HepG2 (cell line): Measurements from ENCODE around the gene ADCY9.

ENCODE experiments used
- ATF7 ChIP-seq, 2 experiments: fragments of 450-650 bp in 1 of 2; sonication (generic) in 1 of 2; formaldehyde crosslinking in 1 of 2; IDR thresholded peaks; 2 replicates each; pipeline versions ENCODE4 v1.4.0 to v1.6.1; 2016 to 2020; ENCODE audit warnings: antibody characterized with exemption in 1 of 2, mild to moderate bottlenecking in 1 of 2, missing genetic modification reagents in 1 of 2
- DPF2 ChIP-seq: sonication (generic); formaldehyde crosslinking; IDR thresholded peaks from 2 replicates; pipeline ENCODE4 v1.4.0; 2020; ENCODE audit warnings: mild to moderate bottlenecking, low read depth, missing genetic modification reagents, borderline replicate concordance
- JUN ChIP-seq: sonication (generic); formaldehyde crosslinking; IDR thresholded peaks from 2 replicates; pipeline ENCODE4 v1.4.0; 2020; ENCODE audit warnings: mild to moderate bottlenecking, missing genetic modification reagents
- NCOA5 ChIP-seq: sonication (generic); formaldehyde crosslinking; IDR thresholded peaks from 2 replicates; pipeline ENCODE4 v1.4.0; 2020; ENCODE audit warnings: missing genetic modification reagents
- POLR2A ChIP-seq, 2 experiments: IDR thresholded peaks; 2 replicates each; pipeline ENCODE4 v1.6.1; 2011; ENCODE audit warnings: low read depth in 2 of 2, low read length in 2 of 2, mild to moderate bottlenecking in 1 of 2, moderate library complexity in 1 of 2; ENCODE audit not compliant: insufficient read depth in 1 of 2
- ZNF766 ChIP-seq: sonication (generic); formaldehyde crosslinking; IDR thresholded peaks from 2 replicates; pipeline ENCODE4 v1.5.0; 2020; ENCODE audit warnings: missing genetic modification reagents, borderline replicate concordance
- TF ChIP-seq, protein P1 (sequence below): sonication (generic); formaldehyde crosslinking; IDR thresholded peaks from 2 replicates; pipeline ENCODE4 v1.5.0; 2020; ENCODE audit warnings: mild to moderate bottlenecking, missing genetic modification reagents, moderate library complexity
- TF ChIP-seq, protein P2 (sequence below): sonication (generic); formaldehyde crosslinking; IDR thresholded peaks from 2 replicates; pipeline ENCODE4 v1.4.0; 2020; ENCODE audit warnings: missing genetic modification reagents
- TF ChIP-seq, protein P3 (sequence below): sonication (generic); formaldehyde crosslinking; IDR thresholded peaks from 2 replicates; pipeline ENCODE4 v1.9.0; 2022; ENCODE audit warnings: low read depth, missing genetic modification reagents

DNA sequence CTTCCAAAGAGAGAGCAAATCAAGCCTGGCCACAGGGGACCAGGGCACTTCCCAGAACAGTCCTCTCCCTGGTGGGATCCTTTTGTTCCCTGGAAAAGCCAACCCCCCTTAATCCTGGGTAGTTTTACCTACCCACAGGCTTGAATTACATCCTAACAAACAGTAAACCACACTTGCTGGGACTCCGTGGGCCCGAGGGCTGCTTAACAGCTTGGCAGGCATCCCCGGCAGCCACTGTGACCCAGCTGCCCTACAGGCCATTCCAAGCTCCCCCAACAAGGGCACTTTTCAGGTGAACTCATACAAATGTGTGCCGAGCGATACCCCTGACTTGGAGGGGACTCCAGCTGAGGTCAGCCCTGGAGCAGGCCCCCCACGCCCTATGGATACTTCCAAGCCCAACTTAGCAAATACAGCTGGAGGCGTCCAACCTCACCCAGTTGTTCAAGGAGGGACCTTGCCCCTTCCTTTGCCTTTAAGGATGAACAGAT, 26.4 kb downstream of the ADCY9 start:
- TF ChIP-seq ZNF766 (CRISPR knock-in tag) = no peak
- TF ChIP-seq NCOA5 (CRISPR knock-in tag) = no peak
- TF ChIP-seq ATF7 (IDR thresholded peaks at IDR 0.05) = no peak
- TF ChIP-seq ATF7 (CRISPR knock-in tag; IDR thresholded peaks at IDR 0.05) = no peak
- TF ChIP-seq, protein P1, sequence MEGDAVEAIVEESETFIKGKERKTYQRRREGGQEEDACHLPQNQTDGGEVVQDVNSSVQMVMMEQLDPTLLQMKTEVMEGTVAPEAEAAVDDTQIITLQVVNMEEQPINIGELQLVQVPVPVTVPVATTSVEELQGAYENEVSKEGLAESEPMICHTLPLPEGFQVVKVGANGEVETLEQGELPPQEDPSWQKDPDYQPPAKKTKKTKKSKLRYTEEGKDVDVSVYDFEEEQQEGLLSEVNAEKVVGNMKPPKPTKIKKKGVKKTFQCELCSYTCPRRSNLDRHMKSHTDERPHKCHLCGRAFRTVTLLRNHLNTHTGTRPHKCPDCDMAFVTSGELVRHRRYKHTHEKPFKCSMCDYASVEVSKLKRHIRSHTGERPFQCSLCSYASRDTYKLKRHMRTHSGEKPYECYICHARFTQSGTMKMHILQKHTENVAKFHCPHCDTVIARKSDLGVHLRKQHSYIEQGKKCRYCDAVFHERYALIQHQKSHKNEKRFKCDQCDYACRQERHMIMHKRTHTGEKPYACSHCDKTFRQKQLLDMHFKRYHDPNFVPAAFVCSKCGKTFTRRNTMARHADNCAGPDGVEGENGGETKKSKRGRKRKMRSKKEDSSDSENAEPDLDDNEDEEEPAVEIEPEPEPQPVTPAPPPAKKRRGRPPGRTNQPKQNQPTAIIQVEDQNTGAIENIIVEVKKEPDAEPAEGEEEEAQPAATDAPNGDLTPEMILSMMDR (CRISPR knock-in tag) = no peak
- TF ChIP-seq DPF2 (CRISPR knock-in tag) = no peak
- TF ChIP-seq POLR2A (IDR thresholded peaks at IDR 0.05; ENCODE audit: insufficient read depth in 1 of 2, low read depth in 2 of 2, low read length in 2 of 2) = no peak
- TF ChIP-seq, protein P2, sequence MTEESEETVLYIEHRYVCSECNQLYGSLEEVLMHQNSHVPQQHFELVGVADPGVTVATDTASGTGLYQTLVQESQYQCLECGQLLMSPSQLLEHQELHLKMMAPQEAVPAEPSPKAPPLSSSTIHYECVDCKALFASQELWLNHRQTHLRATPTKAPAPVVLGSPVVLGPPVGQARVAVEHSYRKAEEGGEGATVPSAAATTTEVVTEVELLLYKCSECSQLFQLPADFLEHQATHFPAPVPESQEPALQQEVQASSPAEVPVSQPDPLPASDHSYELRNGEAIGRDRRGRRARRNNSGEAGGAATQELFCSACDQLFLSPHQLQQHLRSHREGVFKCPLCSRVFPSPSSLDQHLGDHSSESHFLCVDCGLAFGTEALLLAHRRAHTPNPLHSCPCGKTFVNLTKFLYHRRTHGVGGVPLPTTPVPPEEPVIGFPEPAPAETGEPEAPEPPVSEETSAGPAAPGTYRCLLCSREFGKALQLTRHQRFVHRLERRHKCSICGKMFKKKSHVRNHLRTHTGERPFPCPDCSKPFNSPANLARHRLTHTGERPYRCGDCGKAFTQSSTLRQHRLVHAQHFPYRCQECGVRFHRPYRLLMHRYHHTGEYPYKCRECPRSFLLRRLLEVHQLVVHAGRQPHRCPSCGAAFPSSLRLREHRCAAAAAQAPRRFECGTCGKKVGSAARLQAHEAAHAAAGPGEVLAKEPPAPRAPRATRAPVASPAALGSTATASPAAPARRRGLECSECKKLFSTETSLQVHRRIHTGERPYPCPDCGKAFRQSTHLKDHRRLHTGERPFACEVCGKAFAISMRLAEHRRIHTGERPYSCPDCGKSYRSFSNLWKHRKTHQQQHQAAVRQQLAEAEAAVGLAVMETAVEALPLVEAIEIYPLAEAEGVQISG = no peak
- no peak for TF ChIP-seq JUN (CRISPR knock-in tag)
- TF ChIP-seq, protein P3, sequence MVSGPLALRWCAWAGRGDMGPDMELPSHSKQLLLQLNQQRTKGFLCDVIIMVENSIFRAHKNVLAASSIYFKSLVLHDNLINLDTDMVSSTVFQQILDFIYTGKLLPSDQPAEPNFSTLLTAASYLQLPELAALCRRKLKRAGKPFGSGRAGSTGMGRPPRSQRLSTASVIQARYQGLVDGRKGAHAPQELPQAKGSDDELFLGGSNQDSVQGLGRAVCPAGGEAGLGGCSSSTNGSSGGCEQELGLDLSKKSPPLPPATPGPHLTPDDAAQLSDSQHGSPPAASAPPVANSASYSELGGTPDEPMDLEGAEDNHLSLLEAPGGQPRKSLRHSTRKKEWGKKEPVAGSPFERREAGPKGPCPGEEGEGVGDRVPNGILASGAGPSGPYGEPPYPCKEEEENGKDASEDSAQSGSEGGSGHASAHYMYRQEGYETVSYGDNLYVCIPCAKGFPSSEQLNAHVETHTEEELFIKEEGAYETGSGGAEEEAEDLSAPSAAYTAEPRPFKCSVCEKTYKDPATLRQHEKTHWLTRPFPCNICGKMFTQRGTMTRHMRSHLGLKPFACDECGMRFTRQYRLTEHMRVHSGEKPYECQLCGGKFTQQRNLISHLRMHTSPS (CRISPR knock-in tag) = no peak
